GM19372 (cell line): ENCODE data around the gene ADPGK.
"Not testable (repeated sequence)": the region's sequence is repeated elsewhere in the genome, so short reads cannot be mapped to it uniquely, and the experiment has no call there.

Source experiments
- ATAC-seq: cut with Tn5 transposase; IDR thresholded peaks from one replicate; pipeline ENCODE4 v1.9.1; 2021; ENCODE audit warnings: mild to moderate bottlenecking, low read depth, moderate library complexity; ENCODE audit not compliant: unreplicated experiment

ADPGK gene

DNA sequence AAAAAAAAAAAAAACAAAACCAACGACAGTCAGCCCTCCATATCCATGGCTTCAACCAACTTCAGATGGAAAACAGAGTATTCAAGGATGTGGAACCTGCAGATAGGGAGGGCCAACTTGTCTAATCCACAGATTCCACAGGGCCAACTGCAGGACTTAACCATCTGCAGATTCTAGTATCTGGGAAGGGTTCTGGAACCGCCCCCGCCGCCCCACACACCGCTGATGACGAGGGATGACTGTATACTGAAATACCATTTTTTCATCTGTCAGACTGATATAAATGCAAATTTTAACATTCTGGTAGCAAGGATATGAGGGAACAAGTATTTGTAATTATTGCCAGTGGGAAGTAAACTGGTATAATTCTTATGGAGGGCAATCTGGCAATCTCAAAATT, 29.5 kb downstream of the ADPGK start:
- no peak for ATAC-seq

DNA sequence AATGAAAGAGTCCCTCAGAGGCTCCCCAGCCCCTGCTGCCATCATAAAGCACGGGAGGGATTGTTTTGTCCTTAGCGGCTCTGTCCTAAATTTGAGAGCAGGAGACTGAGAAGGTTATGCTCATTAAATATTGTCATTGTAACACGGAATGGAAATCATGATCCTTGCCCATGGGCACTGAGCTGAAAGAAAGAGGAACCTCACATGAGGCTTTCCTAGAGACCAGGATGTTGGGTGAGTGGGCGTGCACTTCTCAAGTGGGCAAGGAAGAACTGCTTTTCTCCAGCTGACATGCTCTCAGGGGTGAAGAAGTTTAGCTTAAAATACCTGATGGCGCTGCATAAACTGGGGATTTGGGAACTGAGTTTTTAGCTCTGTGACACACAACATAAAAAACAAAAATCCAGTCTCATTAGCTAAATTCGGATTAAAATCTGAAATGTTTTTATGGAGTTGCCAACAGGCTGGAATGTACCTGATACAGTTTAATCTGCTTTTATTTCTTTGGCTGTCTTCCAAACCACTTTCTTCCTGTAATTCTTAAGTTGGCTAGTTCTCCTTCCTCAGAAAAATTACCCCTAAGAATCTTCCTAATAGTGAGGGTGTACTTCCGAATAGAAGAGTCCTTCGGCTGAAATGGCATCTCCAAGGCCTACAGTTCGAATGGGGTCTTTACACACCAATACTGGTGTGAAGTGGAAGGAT, 31.7 kb downstream of the ADPGK start:
- ATAC-seq, result no peak

DNA sequence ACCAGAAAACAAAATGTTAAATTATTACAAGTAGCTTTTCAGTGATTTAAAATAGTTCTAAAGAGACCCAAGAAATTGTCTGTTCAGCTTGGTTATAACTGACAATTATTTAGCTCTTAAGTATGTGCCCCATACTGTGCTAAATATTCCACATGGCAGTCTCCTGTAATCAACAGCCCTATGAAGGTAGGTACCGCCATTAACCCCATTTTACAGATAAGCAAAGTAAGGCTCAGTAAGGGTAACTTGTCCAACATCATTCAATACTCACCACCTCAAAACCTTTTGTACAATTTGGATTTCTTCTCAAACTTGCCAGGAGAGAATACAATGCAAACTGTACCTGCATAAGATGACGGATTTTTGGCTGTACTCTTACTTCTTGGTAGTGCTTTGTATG, 33.9 kb downstream of the ADPGK start:
- no peak for ATAC-seq

DNA sequence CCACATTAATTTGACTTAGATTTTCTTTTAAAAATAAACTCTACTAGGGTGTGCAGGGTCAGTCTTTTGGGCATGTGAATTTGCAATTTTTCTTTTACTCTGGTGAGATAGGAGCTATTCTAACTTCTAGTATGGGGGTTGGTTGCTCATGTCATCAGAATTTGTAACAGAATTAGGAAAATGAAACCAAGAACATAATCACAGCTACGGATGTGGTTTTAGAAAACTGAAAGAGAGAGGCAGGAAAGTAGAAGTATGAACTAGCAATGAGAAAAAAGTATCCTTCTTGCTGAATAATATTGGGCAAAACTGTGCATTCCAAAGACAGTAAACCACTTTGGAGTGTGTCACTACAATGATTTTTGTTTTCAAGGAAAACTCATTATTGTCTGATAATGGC, 43.3 kb downstream of the ADPGK start:
- ATAC-seq, result no peak

DNA sequence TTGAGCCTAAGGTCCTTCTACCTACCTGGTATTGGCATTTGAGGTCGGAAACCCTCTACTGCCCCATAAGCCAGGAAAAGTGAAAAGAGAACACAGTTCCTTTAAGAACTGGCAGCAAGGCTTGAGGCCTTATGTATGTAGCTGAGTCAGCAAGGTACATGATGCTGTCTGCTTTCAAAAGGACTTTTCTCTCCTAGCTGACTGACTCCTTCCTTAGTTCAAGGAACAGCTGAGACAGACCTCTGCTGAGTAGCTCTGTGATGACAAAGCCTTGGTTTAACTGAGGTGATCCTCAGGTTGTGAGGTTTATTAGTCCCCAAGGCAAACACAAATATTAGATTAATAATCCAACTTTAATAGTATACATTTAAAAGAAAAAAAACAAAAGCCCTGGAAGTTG, 45.8 kb downstream of the ADPGK start:
- ATAC-seq, result no peak

DNA sequence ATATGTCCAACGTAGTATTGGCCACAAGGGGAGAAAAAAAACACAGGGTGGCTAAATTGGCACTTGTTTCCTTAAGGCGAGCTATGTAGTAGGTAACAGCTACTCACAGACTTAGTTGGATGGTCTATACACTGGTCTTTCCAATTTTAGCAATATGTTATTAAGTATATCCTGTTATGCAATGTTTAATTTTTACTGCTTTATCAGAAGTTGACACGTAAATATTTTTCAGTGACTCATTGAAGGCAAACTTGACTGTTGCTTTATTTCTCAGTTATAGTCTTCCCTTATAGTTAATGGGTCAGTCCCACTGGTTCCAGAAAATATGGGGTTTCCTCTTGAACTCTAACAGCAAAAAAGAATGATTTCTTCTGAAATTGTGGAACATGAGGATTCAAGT, 46.5 kb downstream of the ADPGK start:
- no peak for ATAC-seq

DNA sequence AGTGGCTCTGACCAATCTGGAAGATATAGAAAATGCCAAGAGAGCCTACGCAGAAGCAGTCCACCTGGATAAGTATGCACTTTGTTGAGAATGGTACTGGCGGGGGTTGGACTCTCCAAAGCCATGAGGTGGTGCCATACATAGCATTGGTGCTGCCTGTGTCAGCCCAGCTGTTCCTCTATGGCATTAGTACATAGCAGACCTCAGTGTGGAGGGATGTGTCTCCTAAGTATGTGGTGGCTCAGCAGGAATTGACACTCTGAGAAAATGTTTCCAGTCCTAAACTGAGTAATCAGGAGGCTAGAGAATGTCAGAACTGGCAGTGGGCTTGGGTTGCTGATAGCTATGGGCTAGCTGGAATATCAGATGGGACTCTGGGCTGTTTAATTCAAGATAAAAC, 48.4 kb downstream of the ADPGK start:
- ATAC-seq, result no peak

DNA sequence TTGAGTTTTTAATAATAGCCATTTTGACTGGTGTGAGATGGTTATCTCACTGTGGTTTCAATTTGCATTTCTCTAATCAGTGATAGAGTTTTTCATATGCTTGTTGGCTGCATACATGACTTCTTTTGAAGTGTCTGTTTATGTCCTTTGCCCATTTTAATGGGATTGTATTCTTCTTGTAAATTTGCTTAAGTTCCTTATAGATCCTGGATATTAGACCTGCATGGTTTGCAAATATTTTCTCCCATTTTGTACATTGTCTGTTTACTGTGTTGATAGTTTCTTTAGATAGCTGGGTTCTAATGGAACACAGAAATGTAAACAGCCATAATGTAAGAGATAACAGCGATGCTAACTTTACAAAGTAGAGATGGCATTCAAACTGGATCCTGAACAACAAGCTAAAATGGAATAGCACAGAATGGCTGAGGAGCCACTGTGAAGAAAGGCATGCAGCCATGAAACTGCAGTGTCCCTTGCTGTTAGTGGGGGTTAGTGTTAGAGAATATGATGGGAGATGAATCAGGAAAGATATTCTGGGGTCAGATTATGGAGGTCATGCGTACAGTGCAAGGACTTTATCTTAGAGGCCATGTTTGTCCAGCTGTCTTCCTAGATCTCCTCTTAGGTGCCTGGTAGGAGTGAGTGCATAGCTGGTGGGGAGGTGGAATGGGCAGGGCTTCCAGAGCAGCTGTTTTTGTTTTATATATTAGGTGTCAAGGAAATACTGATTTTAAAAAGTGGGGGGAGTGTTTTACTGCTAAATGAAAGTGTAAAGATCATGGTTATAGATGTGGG, 49.4 kb downstream of the ADPGK start:
- no peak for ATAC-seq

DNA sequence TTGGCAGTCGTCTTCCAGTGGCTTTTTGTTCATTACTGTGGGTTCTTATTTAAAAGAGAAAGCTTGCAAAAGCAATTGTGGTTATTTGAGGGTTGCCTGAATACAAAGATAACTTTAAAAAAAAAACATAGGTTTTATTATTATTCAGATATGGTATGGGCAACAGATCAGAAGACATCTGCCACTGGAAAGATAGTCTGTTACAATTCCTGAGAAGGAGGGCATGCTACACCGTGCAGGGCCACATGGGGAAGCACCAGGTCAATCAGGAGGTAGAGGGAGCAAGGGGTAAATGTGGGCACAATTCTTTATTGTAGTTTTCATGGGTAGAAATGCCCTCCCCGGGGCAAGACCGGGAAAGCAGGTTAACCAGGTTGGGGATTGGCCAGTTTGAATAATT, 51.0 kb downstream of the ADPGK start:
- no peak for ATAC-seq

DNA sequence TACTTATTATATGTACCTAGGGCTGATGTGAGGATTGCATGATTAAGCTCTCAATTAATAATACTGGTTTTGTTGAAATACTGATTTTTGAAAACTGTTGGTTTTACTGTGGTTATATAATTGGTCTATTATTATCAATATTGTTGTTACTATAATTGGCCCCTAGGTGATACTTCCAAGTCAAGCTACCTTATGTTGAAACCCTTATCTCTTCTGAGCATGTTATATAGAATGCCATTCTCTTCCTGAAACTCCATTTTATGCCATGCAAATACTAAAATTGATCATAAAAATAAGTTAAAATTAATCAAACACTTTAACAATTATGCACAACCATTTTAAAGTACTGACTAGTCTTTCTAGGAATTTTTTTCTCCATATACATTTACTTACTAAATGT, 51.5 kb downstream of the ADPGK start:
- no peak for ATAC-seq

DNA sequence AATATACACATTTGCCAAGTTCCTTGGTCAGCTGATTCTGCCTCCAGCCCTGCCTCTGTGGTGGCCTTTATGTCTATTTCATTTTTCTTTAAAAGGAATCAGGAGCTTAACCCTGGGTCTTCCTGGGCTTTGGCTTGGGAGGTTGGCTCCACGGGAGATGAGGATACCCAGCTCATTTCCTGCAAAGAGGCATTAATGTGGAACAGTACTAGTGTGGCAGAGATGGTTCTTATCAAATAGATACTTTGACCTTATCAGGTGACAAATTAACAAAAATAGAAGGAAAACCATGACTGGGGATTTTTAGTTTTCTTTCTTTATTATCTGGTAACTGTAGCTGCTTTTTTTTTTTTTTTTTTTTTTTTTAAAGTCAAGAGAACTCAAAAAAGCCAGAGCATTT, 54.7 kb downstream of the ADPGK start:
- no peak for ATAC-seq

DNA sequence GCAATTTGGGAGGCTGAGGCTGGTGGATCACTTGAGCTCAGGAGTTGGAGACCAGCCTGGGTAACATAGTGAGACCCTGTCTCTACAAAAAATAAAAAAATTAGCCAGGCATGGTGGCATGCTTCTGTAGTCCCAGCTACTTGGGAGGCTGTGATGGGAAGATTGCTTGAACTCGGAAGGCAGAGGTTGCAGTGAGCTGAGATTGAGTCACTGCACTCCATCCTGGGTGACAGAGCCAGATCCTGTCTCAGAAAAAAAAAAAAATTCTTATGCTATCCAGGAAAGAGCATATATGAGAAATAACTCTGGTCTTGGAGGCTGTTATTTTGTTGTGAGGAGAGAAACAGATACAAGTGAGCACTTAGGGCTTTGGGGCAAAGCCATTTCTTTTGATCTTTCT, 55.3 kb downstream of the ADPGK start:
- not testable (repeated sequence) for ATAC-seq

DNA sequence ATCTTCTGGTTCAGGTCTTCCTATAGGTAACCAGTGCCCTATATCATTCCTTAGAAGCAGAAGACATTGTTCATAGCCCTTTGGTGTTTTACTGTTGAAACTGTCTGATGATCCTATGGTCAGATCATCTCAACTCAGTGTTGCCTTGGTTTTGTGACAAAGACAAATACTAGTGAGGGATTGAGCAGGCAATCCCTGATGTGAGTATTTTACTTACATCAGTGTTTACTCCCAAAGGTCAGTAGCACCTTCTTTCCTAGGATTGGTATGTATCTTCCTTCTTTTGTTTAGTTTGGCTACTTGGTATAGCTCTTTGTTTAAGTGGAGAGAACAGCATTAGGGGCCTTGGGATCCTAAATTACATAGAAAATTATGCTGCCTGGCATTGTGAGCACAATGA, 56.4 kb downstream of the ADPGK start:
- ATAC-seq, result no peak

DNA sequence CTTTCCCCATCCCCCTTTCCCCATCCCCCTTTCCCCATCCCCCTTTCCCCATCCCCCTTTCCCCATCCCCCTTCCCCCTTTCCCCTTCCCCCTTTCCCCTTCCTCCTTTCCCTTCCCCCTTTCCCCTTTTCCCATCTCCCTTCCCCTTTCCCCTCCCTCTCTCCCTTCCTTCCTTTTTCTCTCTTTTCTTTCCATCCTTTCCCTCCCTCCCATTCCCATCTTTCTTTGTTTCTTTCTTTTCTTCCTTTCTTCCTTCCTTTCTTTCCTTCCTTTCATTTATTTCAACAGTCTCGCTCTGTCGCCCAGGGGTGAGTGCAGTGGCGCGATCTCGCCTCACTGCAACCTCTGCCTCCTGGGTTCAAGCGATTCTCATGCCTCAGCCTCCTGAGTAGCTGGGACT, 57.7 kb downstream of the ADPGK start:
- ATAC-seq, result not testable (repeated sequence)

DNA sequence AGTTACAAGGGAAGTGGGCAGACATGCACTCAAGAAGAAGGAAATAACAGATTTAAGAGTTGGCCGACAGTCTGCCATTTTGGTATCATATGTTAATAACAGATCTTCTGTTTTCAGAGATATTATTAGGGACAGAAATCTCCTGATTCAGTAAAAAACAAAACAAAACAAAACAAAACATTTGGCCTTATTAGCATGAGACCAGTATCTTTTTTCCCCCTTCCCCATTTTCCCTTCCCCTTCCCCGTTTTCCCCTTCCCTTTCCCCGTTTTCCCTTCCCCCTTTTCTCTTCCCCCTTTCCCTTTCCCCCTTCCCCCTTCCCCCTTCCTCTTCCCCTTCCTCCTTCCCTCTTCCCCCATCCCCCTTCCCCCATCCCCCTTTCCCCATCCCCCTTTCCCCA, 58.1 kb downstream of the ADPGK start:
- ATAC-seq, result no peak

DNA sequence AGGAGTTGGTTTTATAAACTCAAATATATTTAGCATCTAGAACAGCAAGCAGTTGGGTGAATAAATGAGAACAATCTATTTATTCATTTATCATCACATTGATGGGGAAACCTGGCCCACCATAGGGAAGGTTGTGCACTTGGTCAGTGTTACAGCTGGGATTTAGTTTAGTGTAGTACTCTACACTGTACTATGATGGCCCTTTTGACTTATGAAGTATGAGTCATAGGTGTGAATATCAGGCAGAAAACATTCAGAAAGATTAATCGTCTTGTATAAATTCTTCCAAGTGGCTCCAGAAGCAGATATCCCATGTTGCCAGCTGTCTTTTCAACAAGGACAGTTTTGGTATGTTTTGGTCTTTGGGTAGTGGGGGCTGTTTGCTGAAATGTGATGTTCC, 59.5 kb downstream of the ADPGK start:
- ATAC-seq, result no peak

DNA sequence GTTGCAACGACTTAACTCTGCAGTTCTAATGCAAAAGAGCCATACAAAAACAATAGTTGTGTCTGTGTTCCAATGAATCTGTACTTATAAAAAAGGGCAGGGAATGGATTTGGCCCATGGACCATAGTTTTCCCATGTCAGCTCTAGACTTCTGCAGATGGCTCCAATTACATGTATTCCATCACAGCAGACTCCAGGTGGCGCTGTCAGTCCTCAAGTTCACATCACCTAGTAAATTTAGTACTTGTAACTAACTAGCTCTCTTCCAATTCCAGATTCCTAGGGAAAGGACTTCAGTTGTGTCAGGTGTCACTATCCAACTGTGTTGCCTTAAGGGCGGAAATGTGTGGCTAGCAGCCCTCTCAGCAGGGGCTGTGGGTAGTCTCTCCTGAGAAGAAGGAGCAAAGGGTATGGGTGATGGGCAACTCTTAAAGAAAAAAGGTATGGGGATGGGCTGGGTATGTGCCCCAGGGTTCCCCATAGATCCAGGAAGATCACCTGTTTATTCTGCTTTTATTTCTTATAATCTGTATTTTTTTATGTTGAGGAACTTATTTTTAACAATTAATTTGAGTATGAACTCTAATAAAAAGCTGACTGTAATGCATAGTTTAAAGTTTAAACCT, 61.4 kb downstream of the ADPGK start:
- no peak for ATAC-seq

DNA sequence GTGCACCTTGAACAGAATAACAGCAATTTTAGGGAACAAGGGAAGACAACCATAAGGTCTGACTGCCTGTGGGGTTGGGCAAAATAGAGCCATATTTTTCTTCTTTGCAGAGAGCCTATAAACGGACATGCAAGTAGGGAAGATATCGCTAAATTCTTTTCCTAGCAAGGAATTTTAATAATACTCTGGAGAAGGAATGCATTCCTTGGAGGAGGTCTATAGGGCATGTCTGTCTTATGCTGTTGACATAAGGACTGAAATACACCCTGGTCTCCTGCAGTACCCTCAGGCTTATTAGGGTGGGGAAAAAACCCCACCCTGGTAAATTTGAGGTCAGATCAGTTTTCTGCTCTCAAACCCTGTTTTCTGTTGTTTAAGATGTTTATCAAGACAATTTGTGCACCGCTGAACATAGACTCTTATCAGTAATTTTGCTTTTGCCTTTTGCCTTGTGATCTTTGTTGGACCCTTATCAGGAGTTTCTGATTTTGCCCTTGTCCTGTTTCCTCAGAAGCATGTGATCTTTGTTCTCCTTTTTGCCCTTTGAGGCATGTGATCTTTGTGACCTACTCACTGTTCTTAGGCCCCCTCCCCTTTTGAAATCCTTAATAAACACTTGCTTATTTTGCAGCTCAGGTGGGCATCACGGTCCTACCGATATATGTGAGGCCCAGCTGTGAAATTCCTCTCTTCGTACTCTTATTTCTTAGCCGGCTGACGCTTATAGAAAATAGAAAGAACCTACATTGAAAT, 74.8 kb downstream of the ADPGK start:
- not testable (repeated sequence) for ATAC-seq

DNA sequence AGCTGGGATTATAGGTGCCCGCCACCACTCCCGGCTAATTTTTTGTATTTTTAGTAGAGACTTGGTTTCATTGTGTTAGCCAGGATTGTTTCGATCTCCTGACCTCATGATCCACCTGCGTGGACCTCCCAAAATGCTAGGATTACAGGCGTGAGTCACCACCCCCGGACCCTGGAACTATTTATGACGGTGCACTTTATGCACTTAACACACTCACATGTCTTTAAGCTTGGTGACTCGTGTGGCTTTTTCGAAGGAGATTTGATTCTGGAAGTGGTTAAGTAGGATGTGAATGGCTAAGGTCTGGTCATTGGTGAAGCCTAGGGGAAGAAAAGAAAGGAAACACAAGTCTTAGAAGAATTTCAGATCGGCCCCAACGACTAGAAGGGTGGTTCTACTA, 77.3 kb downstream of the ADPGK start:
- no peak for ATAC-seq
